K562 treated with DMSO at 1 percent for 12 hours (cell line): ENCODE data around the gene TRABD2B. TPM values are rescaled to one million over a fixed set of nuclear protein-coding genes. Genes with fewer than 3 reads are reported as not detected.

Experiments used
- total RNA-seq: library from RNA; unstranded; fragments of 300-600 nt; gene quantifications from 2 replicates; pipeline ENCODE4 v1.2.3, GENCODE V29; 2022; ENCODE audit not compliant: insufficient read depth

TRABD2B gene
- total RNA-seq, result not detected in 2 replicates

DNA sequence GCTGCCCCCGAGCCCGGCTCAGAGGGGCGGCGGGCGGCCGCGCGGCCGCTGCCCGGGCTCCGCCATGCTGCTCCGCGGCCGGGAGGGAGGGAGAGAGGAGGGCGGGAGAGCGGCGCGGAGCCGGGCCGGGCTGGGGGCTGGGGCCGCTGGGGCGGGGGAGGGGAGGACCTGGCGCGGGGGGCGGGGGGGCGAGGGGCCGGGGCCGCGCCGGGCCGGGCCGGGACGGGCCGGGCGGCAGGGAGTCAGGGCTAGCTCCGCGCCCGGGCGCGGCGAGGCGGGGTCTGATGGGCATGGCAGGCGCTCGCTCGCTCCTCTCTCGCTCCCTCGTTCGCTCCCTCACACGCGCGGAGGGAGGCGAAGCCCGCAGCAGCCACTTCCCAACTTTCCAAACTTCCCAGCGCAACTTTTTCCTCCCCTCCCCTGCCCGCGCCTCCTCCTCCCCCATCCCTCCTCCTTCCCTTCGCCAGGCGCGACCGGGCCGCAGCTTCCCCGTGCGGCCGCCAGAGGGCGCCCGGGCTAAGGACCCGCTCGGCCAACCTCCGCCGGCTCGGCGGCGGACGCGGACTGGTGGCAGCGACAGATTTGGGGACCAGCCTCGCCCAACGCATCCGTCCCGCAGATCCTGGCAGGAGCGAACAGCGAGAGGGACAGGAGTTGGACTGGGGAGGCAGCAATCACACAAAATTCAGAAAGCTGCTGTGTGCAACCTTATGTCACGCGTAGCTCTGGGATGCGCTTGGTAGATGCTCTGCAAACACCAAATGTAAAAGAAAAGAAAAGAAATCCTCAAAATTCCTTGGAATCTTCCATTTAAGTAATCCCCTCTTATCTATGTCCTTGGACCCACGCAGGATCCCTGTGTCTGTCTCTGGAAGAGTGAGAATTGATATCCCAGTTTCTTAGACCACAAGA is at the start of gene TRABD2B:
TSS of gene TRABD2B (minus strand) at position 97 of the 912 bp plus-strand sequence.

Other genes with a start within 250 kb of the TRABD2B start
- not detected in 2 replicates for gene SLC5A9, start 225.3 kb upstream of the TRABD2B start, total RNA-seq